ENCODE results near the gene COMMD10.

DNA sequence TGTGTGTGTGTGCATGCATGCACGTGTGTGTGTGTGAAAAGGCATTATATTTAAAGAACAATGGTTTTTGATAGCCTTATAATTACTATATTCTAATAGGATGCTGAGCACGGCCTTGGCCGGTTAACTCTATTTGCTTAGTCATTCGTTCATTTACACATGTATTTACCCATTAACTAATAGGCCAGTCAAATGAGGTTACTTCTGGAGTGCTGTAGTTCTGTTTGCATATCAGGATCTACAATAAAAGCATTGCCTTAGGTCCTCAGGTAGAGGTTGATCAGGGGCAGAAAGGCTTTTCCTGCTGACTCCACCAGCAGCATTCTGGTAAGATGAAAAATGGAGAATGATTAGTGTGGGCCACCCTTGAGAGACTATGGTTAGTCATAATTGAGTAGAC is 219.0 kb downstream of the COMMD10 start:
- TF ChIP-seq POLR2A (IDR thresholded peaks at IDR 0.05; ENCODE audit: low read depth, low read length) (no peak), SMC3 (IDR thresholded peaks at IDR 0.05; ENCODE audit: low read depth, low read length) (no peak), MXI1 (IDR thresholded peaks at IDR 0.05; ENCODE audit: borderline replicate concordance, low read depth, low read length) (no peak)
- TF ChIP-seq, protein P1, sequence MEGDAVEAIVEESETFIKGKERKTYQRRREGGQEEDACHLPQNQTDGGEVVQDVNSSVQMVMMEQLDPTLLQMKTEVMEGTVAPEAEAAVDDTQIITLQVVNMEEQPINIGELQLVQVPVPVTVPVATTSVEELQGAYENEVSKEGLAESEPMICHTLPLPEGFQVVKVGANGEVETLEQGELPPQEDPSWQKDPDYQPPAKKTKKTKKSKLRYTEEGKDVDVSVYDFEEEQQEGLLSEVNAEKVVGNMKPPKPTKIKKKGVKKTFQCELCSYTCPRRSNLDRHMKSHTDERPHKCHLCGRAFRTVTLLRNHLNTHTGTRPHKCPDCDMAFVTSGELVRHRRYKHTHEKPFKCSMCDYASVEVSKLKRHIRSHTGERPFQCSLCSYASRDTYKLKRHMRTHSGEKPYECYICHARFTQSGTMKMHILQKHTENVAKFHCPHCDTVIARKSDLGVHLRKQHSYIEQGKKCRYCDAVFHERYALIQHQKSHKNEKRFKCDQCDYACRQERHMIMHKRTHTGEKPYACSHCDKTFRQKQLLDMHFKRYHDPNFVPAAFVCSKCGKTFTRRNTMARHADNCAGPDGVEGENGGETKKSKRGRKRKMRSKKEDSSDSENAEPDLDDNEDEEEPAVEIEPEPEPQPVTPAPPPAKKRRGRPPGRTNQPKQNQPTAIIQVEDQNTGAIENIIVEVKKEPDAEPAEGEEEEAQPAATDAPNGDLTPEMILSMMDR (conservative IDR thresholded peaks at IDR 0.05; ENCODE audit: low read depth, low read length): no peak

Measured in IMR-90 (cell line).